GM12878 (cell line): ENCODE measurements around the gene STPG1. TPM values are rescaled to one million over a fixed set of nuclear protein-coding genes. Genes with fewer than 3 reads are reported as not detected.

ENCODE experiments used
- ATAC-seq: fragments of 200-7000 bp; cut with Tn5 transposase; 3 replicates; pipeline ENCODE4 v1.9.1; 2020; ENCODE audit warnings: mild to moderate bottlenecking, moderate library complexity
- BruUV-seq: library from RNA; stranded (reverse); fragments of 400-500 nt; replicated peaks from 2 replicates; lab custom pipeline; 2021; lab: Mats Ljungman, UMichigan
- CTCF ChIA-PET: fragments of 300-600 bp; sonication (Branson Sonifier 250); formaldehyde crosslinking; extraction: SDS; loops from one replicate; lab custom pipeline; 2021; ENCODE audit warnings: inconsistent platforms; lab: Yijun Ruan, JAX
- POLR2A ChIA-PET: fragments of 350-600 bp; formaldehyde crosslinking; extraction: SDS; loops from one replicate; lab custom pipeline; 2021; ENCODE audit warnings: inconsistent platforms; lab: Charles Lee
- RAD21 ChIA-PET: fragments of 300-600 bp; sonication (Branson Sonifier 250); formaldehyde crosslinking; loops from one replicate; lab custom pipeline; 2023; ENCODE audit warnings: antibody characterized with exemption; ENCODE audit not compliant: unreplicated experiment; lab: Charles Lee
- SMC1A ChIA-PET: fragments of 300-600 bp; sonication (Branson Sonifier 250); formaldehyde crosslinking; loops from one replicate; lab custom pipeline; 2023; ENCODE audit not compliant: unreplicated experiment, uncharacterized antibody; lab: Charles Lee
- DNase-seq: peaks from one replicate; pipeline ENCODE4 v3.0.0-alpha.2; 2011; ENCODE audit warnings: low read depth, low spot score
- FAIRE-seq: peaks from 3 replicates; lab custom pipeline; 2011; peaks lifted over from hg19 to GRCh38; lab: Jason Lieb, UNC
- H2AFZ ChIP-seq: 2 replicates; pipeline ENCODE4 v1.6.0; 2011; ENCODE audit warnings: low read depth, low read length, control low read depth; ENCODE audit not compliant: control insufficient read depth
- H3K27ac ChIP-seq: 2 replicates; pipeline ENCODE4 v1.5.1; 2011; ENCODE audit warnings: control low read depth; ENCODE audit not compliant: control insufficient read depth, insufficient read depth
- H3K27me3 ChIP-seq, 2 experiments: replicated peaks in 1 of 2; 2 replicates each; pipeline versions ENCODE4 v1.6.0 to v1.6.1; 2011; ENCODE audit warnings: low read length in 1 of 2; ENCODE audit not compliant: control insufficient read depth in 2 of 2, insufficient read depth in 2 of 2
- H3K36me3 ChIP-seq, 2 experiments: 2 replicates each; pipeline ENCODE4 v1.5.1; 2011; ENCODE audit warnings: low read length in 1 of 2; ENCODE audit not compliant: control insufficient read depth in 2 of 2, insufficient read depth in 2 of 2
- H3K4me1 ChIP-seq: 2 replicates; pipeline ENCODE4 v1.6.1; 2011; ENCODE audit warnings: mild to moderate bottlenecking, low read length, moderate library complexity, mixed read lengths; ENCODE audit not compliant: control insufficient read depth, insufficient read depth
- H3K4me2 ChIP-seq: 2 replicates; pipeline ENCODE4 v1.6.0; 2011; ENCODE audit warnings: control low read depth; ENCODE audit not compliant: control insufficient read depth, insufficient read depth
- H3K4me3 ChIP-seq: fragments of 200-600 bp; sonication (generic); 2 replicates; pipeline ENCODE4 v1.5.1; 2016
- H3K79me2 ChIP-seq: 2 replicates; pipeline ENCODE4 v1.6.0; 2011; ENCODE audit warnings: low read length; ENCODE audit not compliant: control insufficient read depth, insufficient read depth
- H3K9ac ChIP-seq: 2 replicates; pipeline ENCODE4 v1.8.0; 2011; ENCODE audit warnings: low read length, control low read depth, mixed read lengths; ENCODE audit not compliant: control insufficient read depth, insufficient read depth
- H3K9me3 ChIP-seq: replicated peaks from 3 replicates; pipeline ENCODE4 v1.5.1; 2011; ENCODE audit warnings: mild to moderate bottlenecking, low read length; ENCODE audit not compliant: control insufficient read depth, insufficient read depth
- H4K20me1 ChIP-seq: 2 replicates; pipeline ENCODE4 v1.6.0; 2011; ENCODE audit not compliant: control insufficient read depth, insufficient read depth
- KDM1A ChIP-seq: fragments of 200-600 bp; sonication (generic); IDR thresholded peaks from 2 replicates; pipeline ENCODE4 v1.6.1; 2016; ENCODE audit warnings: borderline replicate concordance
- NFYB ChIP-seq: IDR thresholded peaks from 2 replicates; pipeline ENCODE4 v1.6.1; 2011; ENCODE audit warnings: low read depth, mild to moderate bottlenecking, low read length, improper control_type of control experiment, moderate library complexity; ENCODE audit not compliant: insufficient read depth
- WGBS: methylation state at CpG from one replicate; pipeline ENCODE4 v1.1.6; 2016; ENCODE audit warnings: low lambda C conversion rate; ENCODE audit not compliant: insufficient replicate concordance, insufficient coverage; ENCODE audit errors: missing lambda C conversion rate; 5-methylcytosine and 5-hydroxymethylcytosine counted together
- in situ Hi-C: fragments of 300-500 bp; cut with MboI; formaldehyde crosslinking; loops from 9 replicates; pipeline ENCODE4 v1.14.3; 2018; ENCODE audit warnings: mixed read lengths
- intact Hi-C: fragments of 100-400 bp; cut with micrococcal nuclease; formaldehyde crosslinking; loops from one replicate; pipeline ENCODE4 v1.14.2; 2022; ENCODE audit not compliant: unreplicated experiment
- polyA plus RNA-seq, 11 experiments: library from polyadenylated mRNA; depleted of rRNA in 4 of 11; unstranded in 6 of 11; stranded (reverse) in 5 of 11; fragments of >200 nt; fragmentation: Nextera tagmentation in 4 of 11; fragmentation: Illumina TruSeq in 1 of 11; extraction: Ambion mirVana in 4 of 11; extraction: Trizol in 1 of 11; gene quantifications; 1 replicate in 1 of 11; 2 replicates in 10 of 11; pipeline versions ENCODE4 v1.2.1 to v1.2.3, GENCODE V29; 2011 to 2016; ENCODE audit warnings: inconsistent platforms in 2 of 11, missing spikeins in 2 of 11, low read depth in 1 of 11
- total RNA-seq, 4 experiments: library from RNA; depleted of rRNA in 3 of 4; stranded (reverse); fragments of >200 nt in 3 of 4; fragmentation: Illumina TruSeq in 1 of 4; extraction: Trizol in 1 of 4; gene quantifications; 2 replicates each; pipeline versions ENCODE4 v1.2.1 to v1.2.3, GENCODE V29; 2013 to 2021
- TF ChIP-seq, protein P1 (sequence below): fragments of 450-650 bp; IDR thresholded peaks from 2 replicates; pipeline ENCODE4 v1.6.1; 2017; ENCODE audit warnings: mild to moderate bottlenecking, moderate library complexity

The STPG1 gene
- total and polyA plus RNA-seq, 10 of the 15 experiments (the other 5 are each of a cell fraction or from before 2014, with no cell fraction given), result 0.22 to 2.6 (median 0.73) TPM

DNA sequence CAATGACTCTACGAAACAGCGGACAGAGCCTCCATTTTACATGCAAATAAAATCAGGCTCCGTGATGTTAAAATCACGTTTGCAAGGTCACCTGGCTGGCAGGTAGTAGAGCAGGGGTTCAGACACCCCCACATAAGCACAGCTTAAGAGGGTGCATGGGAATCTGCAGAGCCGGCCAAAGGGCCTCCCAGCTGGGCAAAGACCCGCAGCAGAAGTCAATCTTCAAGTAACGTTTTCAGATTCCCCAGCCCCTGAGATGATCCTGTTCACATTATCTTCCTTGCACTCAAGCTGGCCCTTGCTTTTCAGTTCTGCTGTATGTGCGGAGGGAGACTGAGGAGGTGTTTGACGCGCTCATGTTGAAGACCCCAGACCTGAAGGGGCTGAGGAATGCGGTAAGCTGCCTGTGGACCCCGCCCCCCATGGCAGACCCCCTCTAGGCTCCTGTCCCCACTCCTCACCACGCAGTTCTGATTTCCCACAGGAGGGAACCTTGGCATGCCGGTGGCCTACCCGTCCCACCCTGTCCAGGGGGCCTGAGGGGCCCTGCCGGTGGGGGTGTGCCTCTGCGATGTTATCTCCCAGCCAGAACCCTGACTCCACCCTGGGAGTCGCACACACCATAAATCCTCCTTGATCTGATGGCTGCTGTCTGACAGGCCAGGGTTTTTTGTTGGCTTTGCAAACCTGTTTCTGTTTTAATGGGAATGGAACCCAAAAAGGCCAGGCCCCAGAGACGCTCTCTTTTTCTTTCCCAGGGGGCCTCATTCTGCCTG is 66.2 kb downstream of the STPG1 start:
- RAD21 ChIA-PET, result no interaction called here
- no peaks in the 10 kb centered on the region; a peak in 3 of 4 replicates for H3K27me3 ChIP-seq
- H3K27ac ChIP-seq, result no peak overlapping the region
- SMC1A ChIA-PET, result no interaction called here
- TF ChIP-seq NFYB, result no peak
- TF ChIP-seq, protein P1, sequence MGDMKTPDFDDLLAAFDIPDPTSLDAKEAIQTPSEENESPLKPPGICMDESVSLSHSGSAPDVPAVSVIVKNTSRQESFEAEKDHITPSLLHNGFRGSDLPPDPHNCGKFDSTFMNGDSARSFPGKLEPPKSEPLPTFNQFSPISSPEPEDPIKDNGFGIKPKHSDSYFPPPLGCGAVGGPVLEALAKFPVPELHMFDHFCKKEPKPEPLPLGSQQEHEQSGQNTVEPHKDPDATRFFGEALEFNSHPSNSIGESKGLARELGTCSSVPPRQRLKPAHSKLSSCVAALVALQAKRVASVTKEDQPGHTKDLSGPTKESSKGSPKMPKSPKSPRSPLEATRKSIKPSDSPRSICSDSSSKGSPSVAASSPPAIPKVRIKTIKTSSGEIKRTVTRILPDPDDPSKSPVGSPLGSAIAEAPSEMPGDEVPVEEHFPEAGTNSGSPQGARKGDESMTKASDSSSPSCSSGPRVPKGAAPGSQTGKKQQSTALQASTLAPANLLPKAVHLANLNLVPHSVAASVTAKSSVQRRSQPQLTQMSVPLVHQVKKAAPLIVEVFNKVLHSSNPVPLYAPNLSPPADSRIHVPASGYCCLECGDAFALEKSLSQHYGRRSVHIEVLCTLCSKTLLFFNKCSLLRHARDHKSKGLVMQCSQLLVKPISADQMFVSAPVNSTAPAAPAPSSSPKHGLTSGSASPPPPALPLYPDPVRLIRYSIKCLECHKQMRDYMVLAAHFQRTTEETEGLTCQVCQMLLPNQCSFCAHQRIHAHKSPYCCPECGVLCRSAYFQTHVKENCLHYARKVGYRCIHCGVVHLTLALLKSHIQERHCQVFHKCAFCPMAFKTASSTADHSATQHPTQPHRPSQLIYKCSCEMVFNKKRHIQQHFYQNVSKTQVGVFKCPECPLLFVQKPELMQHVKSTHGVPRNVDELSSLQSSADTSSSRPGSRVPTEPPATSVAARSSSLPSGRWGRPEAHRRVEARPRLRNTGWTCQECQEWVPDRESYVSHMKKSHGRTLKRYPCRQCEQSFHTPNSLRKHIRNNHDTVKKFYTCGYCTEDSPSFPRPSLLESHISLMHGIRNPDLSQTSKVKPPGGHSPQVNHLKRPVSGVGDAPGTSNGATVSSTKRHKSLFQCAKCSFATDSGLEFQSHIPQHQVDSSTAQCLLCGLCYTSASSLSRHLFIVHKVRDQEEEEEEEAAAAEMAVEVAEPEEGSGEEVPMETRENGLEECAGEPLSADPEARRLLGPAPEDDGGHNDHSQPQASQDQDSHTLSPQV, result no peak
- TF ChIP-seq KDM1A, result no peak
- no peaks in the 10 kb centered on the region for H3K9me3 ChIP-seq
- intact Hi-C loops, result no loop called here
- DNase-seq (no peak), FAIRE-seq (no peak), ATAC-seq (no peak)
- no peak overlapping the region for H3K4me2 ChIP-seq
- POLR2A ChIA-PET, result interaction anchor here (0.6 kb wide), 1 partner anchor 197 kb away, joined by 3 read pairs; no protein-coding TSS in a partner anchor
- peaks cover 17% of the 10 kb centered on the region for H3K4me1 ChIP-seq
- H3K9ac ChIP-seq, result no peak overlapping the region
- no peak overlapping the region for H2AFZ ChIP-seq
- H3K79me2 ChIP-seq, result no peaks in the 10 kb centered on the region
- 60% methylated on average over 17 of the region's 19 CpGs for WGBS
- H3K4me3 ChIP-seq, result no peak overlapping the region
- CTCF ChIA-PET, result interaction anchor here (0.6 kb wide), 2 partner anchors 145 to 360 kb away, joined by 3 read pairs; no protein-coding TSS in a partner anchor
- in situ Hi-C loops, result no loop called here
- no peaks in the 10 kb centered on the region for H3K36me3 ChIP-seq
- H4K20me1 ChIP-seq, result peaks cover under 1% of the 10 kb centered on the region; the same call in 1 of the 2 replicates
- no TSS peak for BruUV-seq
